Activated CD8-positive, alpha-beta memory T cell treated with anti-CD3 and anti-CD28 coated beads, Interleukin-2, amount 50 U/mL, for 24 hours (primary cell): ENCODE data around the gene INSYN2B.
"Not testable (repeated sequence)": the region's sequence is repeated elsewhere in the genome, so short reads cannot be mapped to it uniquely, and the experiment has no call there.

ENCODE experiments used
- DNase-seq: peaks from one replicate; pipeline ENCODE4 v3.0.0-alpha.2; 2020; ENCODE audit errors: extremely low read depth

INSYN2B gene

DNA sequence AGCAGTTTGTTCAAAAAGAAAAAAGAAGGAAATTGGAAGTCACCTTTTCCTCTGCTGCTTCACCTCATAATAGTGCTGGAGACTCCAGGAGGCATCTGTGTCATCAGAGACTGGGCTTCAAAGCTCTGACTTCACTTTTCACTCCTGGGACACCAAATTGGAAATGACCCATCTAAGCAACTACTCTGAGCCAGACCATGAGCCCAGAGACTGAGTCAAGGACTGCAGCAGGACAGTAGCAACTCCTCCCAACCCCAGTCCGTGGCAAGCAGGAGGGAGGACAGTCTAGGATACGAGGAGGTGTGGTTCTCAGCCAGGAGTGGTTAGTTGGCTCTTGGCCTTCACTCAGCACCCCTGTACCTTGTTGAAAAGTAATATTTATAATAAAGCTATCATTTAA is 131.5 kb downstream of the INSYN2B start:
- no peak for DNase-seq

DNA sequence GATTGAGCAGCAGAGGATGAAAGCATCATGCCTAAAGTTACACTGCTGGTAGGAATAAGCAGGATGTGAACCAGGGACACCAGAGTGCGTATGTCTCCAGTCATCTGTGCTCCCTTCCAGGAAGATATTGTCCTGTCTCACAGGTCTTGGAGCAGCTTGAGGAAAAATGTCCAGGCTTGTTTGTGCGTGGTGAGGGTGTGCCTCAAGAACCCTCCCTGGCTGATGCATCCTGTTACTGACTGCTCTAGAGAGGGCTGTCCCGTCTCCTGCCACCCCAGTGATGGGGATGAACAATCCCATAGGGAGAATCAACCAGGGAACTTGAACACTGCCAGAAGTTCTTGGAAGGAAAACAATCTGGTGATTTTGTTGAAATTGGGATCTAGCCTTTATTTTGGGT is 132.0 kb downstream of the INSYN2B start:
- no peak for DNase-seq

DNA sequence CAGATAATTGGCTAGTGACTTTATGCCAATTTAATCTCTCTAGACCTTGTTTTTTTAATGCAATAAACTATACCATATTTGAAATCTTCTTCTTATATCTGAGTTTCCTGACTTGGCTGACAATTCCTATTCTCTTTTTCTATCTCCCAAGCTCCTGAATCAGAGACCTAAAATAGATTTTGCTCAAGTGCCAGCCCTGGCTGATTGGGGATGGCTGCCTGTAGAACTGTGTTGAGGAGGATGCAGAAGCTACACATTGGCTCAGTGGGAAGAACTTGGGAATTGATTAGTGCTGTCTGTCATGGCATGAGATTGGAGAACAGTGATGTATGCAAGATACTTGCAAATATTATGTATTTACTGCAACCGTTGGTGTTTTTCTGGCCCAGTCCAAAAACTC is 132.8 kb downstream of the INSYN2B start:
- no peak for DNase-seq

DNA sequence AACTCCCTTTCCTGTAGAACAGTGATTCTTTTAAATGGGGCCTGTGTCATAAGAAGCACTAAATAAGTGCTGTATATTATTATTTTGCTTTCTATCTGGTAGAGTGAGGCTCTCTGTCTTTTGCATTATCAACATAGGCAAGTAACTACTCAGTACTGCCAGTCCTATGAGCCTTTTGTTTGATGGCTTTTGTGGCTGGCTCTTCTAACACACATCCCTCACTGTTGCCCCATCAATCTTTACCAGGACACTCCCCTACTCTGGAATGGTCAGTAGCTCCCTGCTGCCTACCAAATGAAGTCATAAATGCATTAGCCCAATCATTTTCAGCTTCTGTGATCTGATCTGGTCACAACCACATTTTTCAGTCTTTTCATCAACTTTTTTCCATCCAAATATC is 137.6 kb downstream of the INSYN2B start:
- no peak for DNase-seq

DNA sequence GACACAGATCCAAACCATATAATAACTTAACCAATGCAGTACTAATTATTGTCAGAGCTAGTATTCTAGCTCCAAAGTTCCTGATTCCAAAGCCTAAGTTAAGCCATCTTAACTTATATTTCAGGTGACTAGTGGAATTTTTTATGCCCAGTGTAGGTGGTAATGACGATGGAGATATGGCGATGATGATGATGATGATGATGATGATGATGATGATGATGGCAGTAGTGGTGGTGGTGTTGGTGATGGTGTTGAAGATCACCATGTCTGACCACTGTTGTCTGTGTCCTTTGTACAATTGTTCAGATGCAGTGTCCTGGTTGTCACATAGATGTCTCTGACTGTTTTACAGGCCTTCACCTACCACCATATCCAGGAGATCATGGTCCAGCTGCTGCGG is 139.9 kb downstream of the INSYN2B start:
- DNase-seq: no peak

DNA sequence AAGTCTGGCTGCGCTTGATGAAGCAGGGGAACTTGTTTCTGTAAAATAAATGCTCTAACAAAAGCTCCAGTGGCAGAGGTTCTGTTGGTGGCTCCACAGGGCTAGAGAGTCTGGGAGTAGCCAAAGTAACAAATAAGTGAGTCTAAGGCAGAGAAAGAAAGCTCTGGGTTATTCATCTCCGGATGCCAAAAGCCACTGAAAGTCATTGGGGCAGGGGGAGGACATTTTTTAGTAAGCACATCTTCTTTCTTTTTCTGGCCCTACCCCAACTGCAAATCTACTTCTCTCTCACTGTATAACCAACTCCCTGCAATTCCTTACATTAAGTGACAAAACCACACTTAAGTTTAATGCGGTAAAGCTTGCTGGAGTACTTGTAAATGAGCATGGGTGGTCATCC is 141.6 kb downstream of the INSYN2B start:
- DNase-seq: no peak

DNA sequence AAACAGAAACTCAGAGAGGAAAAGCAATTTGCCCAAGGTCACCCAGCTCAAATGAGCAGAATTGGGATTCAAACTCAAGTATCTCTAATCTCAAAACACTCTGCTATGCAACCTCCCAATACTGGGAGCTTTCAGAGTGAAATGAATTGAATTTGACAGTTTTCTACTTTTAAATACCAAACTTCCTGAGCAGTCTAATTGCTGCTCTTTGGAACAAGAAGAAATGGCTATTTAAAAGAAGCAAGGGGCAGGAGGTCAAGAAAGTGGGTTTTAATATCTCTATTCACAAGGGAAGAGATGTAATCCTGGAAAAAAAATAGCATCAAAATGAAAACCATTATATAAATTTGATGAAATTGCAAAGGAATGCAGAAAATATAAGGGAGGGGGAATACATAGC is 142.6 kb downstream of the INSYN2B start:
- DNase-seq: no peak

DNA sequence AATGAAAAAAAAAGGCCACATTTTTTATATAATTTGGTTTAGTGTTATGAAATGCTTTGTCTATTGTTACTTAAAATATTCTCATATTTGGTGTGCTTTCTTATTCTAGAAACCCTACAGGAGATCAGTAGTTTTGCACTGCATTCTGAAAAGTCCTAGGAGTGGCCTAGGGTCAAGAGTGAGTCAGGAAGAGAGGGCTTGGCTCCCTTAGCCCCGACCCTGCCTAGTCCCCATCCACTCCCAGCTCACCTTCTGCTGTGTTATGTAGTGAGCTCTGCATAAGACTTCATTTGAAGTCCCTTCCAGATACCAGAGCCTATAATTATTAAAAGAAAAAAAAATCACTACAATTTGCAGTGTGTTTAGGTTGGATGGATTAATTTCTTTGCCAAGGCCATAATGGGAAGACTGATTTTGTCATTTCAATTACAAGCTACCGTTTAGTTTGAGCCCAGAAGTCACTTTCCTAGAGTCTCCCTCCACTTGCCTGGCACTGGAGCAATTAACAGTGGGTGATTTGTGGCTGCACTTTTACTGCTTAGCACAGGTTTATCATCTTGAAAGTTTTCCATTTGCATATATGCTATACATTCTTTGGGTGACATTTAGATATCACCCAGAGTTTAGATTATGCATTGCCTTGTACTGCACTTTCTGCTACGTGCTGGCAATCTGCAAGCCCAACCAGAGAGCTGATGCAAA is 143.3 kb downstream of the INSYN2B start:
- DNase-seq: no peak

DNA sequence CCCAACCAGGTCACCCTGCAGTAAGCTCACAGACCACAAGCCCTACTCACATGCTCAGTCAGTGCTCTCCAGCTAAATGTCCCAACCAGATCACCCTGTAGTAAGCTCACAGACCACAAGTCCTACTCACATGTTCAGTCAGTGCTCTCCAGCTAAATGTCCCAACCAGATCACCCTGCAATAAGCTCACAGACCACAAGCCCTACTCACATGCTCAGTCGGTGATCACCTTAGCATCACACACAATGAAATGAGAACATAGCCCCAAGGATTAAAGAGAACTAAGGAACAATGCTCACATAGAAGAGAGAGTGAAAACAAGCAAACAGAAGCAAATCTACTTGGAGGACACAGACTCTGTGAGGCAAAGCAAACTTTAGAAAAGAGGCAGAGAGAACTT is 145.8 kb downstream of the INSYN2B start:
- DNase-seq: not testable (repeated sequence)

DNA sequence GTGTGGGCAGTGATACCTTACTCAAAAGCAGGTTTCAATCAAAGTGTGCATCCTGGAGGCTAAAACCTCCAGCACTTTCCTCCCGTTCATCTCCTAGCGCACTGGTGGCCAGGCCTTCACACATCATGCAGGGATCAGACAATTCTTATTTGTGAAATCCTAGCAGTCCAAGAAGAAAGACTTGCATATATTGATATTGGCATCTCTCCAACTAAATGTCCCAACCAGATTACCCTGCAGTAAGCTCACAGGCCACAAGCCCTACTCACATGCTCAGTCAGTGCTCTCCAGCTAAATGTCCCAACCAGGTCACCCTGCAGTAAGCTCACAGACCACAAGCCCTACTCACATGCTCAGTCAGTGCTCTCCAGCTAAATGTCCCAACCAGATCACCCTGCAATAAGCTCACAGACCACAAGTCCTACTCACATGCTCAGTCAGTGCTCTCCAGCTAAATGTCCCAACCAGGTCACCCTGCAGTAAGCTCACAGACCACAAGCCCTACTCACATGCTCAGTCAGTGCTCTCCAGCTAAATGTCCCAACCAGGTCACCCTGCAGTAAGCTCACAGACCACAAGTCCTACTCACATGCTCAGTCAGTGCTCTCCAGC is 146.5 kb downstream of the INSYN2B start:
- DNase-seq: not testable (repeated sequence)

DNA sequence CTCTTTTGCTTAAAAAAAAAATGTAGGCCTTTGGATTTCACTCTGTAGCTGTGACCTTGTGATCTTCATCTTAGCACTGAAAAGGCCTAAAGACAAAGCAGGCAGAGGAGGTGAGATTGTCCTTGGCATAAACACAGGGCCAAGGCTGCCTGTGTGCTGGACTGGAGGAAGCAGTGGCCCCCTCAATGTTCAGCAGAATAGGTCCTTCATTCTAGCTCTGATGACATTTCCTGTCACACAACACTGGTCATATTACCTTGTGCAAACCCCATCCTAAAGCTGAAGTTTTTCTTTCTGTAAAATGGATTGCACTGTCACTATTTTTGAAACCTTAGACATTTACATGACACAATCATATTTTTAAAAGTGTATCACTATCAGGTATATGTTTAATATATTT is 147.4 kb downstream of the INSYN2B start:
- no peak for DNase-seq

DNA sequence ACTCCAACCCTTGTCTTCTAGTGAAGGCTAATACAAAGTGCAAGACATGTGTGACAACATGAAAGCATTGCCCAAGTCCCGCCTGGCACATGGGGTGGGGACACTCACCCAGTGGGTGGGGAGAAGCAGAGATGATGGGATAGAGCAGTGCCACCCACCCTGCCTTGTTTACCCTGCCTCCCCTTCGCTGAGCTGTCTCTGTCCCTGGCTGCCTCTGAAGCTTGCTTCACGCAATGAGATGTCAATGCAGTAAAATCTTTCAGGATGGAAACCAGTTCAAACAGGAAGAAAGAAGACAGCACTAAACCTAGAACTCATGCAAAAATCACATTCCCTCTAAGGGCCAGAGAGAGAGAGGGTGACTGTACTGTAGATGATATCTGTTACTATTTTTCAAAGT is 148.0 kb downstream of the INSYN2B start:
- DNase-seq: no peak

DNA sequence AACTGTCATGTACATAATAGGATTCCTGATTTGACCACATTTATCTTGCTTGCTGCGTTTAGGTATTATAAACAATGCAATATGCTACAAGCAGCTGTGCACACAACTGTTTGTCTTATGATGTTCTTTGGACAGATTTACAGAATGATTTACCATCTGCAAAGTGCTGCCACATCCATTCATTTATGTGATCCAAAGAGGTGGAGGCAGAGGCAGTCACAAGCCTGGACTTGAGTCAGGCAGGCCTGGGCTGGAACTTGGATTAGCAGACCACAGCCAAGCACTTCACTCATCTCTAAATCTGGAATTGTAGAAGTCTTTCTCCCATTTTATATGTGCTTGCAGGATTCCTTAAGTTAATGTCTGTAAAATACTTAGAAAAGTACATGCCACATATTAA is 149.0 kb downstream of the INSYN2B start:
- DNase-seq: no peak

DNA sequence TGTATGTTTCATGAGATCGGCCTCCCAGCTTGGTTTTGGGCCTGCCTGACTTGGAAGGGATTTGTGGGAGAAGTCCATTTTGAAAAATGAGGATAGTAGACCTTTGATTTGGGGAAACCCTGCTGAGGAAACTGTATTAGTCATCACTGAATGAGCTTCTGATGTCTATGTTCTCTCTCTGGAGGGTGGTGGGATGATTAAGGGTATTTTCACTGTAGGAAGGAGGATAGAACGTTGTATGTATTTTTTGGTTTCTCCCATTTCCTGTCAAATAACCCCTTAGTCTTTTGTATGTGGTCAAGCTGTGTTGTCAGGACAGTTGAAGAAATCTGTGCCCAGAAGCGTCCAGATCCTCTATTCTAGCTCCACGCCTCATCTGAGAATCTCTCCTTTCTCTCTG is 151.9 kb downstream of the INSYN2B start:
- DNase-seq: no peak

DNA sequence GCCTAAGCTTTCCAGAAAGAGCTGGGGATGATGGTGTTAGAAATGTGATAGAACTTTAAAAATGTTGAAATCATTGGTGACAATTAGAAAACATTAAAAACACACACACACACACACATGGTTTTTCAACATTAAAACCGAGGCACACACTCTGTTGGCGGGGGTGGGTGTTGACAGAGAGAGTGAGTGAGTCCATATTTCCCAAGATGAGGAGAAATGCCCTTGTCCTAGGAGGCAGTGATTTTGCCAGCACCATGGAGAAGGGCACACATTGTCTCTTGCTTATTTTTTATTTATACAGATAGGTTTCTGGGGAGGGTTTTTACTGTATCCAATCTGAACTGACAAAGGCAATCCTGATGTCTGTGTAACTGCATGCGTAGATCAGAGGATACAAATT is 152.5 kb downstream of the INSYN2B start:
- DNase-seq: no peak

DNA sequence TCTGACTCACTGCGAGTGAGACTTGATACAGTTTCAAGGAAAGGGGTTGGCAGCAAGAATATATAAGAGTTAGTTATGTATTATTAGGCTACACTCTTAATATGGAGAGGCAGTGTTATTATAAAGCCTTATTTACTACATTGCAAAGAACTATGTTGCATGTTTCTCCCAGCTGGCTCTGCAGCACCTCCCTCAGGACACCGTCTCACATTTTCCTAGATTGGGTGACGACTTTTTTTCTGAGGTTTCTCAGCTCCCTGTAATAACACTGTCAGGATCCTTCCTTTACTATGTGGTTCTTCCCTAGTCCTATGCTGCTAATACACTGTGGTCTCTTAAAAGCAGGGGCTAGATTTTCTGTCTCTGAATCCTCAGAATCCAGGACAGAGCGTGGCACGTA is 153.7 kb downstream of the INSYN2B start:
- no peak for DNase-seq

DNA sequence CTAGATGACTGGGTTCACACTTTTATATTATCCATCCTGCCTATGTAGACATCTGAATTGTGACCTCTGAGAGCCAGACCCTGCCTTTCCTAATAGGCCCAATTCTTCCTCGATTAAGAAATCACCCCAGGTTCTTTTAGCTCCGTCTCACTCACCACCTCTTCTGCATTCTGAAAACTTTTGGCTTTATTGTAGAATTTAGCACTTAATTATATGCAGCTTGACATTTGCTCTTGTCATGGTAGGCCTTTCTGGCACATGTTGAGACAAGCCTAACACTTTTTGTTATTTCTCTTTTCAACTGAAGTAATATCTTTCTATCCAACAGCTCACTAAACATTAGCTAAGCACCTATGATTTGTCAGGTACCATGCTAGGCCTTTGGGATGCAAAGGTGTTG is 163.3 kb downstream of the INSYN2B start:
- no peak for DNase-seq

DNA sequence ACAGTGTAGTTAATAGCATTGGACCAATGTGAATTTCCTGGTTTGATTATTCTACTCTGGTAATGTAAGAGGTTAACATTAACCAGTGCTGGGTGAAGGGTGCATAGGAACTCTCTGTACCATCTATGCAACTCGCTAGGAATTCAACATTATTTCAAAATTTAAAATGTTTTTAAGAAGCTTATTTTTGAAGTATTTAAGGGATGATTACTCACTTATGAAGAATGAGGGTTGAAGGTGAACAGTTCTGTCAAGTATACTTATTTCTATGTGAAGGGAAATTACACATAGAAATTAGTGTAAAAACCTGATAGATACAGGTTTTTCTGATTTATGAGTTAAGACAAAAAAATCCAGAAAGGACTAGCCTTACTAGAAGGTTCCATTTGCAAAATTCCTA is 165.8 kb downstream of the INSYN2B start:
- DNase-seq: no peak
